Tibial nerve (tissue), 3 donors: ENCODE data around the gene IL1A.

Experiments
- CTCF ChIP-seq, 5 experiments: fragments of 200-600 bp in 3 of 5; fragments of 450-650 bp in 2 of 5; sonication (generic) in 3 of 5; IDR thresholded peaks; one replicate each; pipeline ENCODE4 v1.5.1; 2016 to 2019; ENCODE audit warnings: antibody characterized with exemption in 5 of 5, mild to moderate bottlenecking in 3 of 5, moderate library complexity in 2 of 5
- POLR2A ChIP-seq, 2 donors: fragments of 450-650 bp; IDR thresholded peaks; one replicate each; pipeline ENCODE4 v1.6.1; 2017; ENCODE audit warnings: antibody characterized with exemption in 2 of 2, mild to moderate bottlenecking in 2 of 2, moderate library complexity in 2 of 2

GRCh38 chr2:112811841-112812306 is 27.6 kb upstream of the IL1A start:
- no peak for TF ChIP-seq POLR2A (IDR thresholded peaks at IDR 0.05)
- no peak for TF ChIP-seq CTCF (IDR thresholded peaks at IDR 0.05)
